Hepatocyte (in vitro differentiated cells): ENCODE results near the gene ADGRV1.

Source experiments
- CTCF ChIP-seq: fragments of 200-600 bp; sonication (generic); IDR thresholded peaks from 2 replicates; pipeline ENCODE4 v1.5.1; 2016; ENCODE audit warnings: antibody characterized with exemption, mild to moderate bottlenecking; ENCODE audit not compliant: poor library complexity
- EZH2 ChIP-seq: fragments of 200-600 bp; sonication (generic); IDR thresholded peaks from 2 replicates; pipeline ENCODE4 v1.6.1; 2016; ENCODE audit warnings: antibody characterized with exemption, mild to moderate bottlenecking, borderline replicate concordance
- EZH2phosphoT487 ChIP-seq: fragments of 200-600 bp; sonication (generic); IDR thresholded peaks from one replicate; pipeline ENCODE4 v1.6.1; 2018; ENCODE audit warnings: antibody characterized with exemption, mild to moderate bottlenecking, low read depth, moderate library complexity; ENCODE audit not compliant: unreplicated experiment, severe bottlenecking

- no peak for TF ChIP-seq CTCF
- no peak for TF ChIP-seq EZH2
- TF ChIP-seq EZH2phosphoT487: no peak
Measured at GRCh38 chr5:91058155-91058554, 499.6 kb downstream of the ADGRV1 start.
